ENCODE measurements around the gene SMKR1.

GRCh38 chr7:129513546-129513945, 11.2 kb downstream of the SMKR1 start:
- TF ChIP-seq, protein P1, sequence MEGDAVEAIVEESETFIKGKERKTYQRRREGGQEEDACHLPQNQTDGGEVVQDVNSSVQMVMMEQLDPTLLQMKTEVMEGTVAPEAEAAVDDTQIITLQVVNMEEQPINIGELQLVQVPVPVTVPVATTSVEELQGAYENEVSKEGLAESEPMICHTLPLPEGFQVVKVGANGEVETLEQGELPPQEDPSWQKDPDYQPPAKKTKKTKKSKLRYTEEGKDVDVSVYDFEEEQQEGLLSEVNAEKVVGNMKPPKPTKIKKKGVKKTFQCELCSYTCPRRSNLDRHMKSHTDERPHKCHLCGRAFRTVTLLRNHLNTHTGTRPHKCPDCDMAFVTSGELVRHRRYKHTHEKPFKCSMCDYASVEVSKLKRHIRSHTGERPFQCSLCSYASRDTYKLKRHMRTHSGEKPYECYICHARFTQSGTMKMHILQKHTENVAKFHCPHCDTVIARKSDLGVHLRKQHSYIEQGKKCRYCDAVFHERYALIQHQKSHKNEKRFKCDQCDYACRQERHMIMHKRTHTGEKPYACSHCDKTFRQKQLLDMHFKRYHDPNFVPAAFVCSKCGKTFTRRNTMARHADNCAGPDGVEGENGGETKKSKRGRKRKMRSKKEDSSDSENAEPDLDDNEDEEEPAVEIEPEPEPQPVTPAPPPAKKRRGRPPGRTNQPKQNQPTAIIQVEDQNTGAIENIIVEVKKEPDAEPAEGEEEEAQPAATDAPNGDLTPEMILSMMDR (IDR thresholded peaks at IDR 0.05), result no peak
- no peak for TF ChIP-seq POLR2A (IDR thresholded peaks at IDR 0.05)

Data from body of pancreas (tissue), 4 donors.